ENCODE measurements around the gene KYNU.

KYNU gene

DNA sequence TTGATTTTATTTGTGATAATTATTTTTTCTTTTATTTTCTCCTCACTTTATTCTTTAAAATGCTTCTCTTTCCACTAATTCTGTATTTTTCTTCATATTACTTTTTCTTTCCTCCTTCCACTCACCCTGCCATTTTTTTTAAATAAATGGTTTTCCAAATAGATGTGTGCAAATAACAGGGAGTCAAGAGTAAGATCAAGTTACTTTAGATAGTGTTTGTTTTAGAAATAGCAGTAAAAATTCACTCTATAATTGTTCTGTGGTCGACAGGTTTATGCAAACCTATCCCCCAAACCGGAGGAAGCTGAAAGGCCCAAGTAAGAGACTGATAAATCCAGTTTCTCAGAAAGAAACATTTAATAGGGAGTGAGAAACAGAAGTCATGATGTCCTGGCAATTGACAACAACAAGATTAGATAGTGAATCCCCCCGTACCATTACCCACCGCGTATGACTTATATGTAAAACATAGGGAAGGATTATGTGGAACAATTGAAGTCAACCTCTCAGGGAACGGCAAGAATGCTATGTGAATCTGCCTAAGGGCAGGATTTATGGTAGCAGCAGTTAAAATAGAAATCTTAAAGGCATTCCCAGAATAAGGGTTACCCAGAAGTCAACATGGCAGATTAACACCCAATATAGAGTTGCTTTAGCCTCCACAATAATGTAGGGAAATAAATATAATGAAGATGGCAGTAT, 75.5 kb downstream of the KYNU start:
- DNase-seq: no peak
- intact Hi-C loops (cut with DNase I): no loop called here

DNA sequence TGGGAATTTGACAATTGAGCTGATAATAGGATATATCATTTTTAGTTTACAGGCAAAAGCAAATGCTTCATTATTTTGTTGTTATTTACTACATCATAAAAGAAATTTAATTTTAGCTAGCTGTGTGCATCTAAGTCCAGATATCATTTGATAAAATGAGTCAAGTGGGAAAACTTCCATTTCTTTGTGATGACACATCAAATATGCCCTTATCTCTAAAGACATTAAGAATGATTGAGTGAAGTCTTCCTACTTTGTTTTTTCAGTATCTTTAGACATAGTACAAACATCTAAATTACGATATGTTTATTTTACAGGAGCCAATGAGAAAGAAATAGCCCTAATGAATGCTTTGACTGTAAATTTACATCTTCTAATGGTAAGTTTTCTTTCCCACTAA, 77.0 kb downstream of the KYNU start:
- intact Hi-C loops (cut with DNase I): no loop called here
- DNase-seq: no peak

DNA sequence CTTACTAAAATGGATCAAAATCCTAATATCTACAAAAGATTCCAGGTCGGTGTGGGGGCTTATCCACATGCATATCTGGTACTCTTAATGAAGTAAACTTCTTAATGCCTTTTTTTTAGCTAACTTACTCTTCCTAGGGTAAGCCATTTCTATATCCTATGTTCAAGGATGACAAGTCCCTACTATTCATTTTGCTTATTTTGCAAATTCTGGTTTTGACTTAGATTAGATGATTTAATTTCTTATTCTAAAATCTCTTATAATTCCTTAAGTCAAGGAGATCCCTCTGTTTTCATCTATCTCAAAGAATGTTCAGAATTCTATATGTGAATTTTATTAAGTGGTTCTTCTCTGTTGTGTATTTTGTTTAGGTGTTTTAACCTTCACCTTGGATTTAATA, 79.7 kb downstream of the KYNU start:
- no peak for DNase-seq
- intact Hi-C loops (cut with DNase I): no loop called here

DNA sequence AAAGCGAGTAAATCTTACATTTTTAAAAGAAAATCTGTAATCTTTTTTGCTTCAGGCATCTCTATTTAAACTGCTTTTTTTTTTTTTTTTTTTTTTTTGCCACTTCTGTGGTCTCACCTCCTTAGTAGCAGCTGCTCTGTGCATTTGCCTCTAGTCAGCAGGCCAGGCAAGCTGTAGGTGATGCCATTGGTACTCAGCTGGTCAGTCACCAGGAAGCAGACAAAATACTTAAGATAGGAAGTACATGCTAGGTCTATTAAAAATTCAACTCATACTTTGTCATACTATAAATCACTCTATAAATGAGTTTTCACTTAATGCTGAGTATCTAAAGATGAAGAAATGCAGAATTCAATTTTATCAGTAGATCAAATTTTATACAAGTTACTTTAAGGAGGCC, 83.7 kb downstream of the KYNU start:
- no peak for DNase-seq
- intact Hi-C loops (cut with DNase I): no loop called here

DNA sequence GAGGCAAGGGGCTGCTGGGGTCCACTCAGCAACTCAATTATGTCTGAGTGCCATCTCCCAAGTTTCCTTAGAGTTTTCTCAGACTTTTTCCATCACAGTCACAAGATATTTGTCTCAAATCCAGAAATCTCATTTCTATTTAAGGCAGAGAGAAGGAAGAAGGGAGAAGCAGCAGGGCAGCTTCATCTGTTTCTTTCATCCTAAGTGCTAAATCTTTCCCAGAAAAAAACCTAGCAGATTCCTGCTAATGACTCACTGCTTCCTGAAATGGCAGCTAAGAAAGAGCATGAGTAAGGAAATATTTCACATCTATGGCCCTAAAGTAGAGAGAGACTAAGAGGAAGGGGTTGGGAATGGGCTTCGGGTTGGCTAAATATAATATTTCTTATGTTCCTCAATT, 88.0 kb downstream of the KYNU start:
- intact Hi-C loops (cut with DNase I): no loop called here

DNA sequence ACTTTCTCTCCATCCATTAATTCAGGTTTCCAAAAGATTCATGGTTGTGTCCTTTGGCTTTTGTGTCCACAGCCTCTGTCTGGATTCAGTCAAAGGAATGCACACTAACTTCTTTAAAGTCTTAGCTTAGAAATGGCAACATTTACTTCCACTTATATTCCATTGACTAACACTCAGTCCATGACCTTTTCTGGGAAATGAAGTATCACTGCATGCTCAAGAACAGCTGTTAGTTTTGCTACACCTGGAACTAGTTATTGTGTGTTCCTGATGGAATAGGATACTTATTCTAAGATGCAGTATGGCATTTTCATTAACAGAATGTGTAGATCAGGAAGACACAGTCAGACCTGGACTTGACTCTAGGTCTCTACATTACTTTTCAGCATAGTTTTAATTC, 88.8 kb downstream of the KYNU start:
- DNase-seq: no peak
- intact Hi-C loops (cut with DNase I): no loop called here

More for the DNA sequence above, 88.0 kb downstream of the KYNU start:
- no peak for DNase-seq

DNA sequence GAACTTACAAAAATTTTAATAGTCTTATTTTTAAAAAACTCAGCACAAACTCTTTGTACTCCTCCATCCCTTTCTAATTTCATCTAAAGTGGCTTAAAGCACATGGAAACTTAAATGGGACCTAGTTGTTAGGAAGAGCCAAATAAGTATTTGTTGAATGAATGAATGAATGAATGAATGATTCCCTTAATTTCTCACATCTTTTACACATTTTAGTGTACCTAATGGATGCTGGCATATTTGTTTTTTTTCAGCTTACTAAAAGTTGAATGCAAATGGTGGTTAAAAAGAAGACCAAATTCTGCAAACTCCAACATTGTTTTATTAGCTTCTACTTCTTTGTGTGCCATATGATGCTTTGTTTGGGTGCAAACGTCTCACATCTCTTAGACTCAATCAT, 89.6 kb downstream of the KYNU start:
- no peak for DNase-seq
- intact Hi-C loops (cut with DNase I): no loop called here

DNA sequence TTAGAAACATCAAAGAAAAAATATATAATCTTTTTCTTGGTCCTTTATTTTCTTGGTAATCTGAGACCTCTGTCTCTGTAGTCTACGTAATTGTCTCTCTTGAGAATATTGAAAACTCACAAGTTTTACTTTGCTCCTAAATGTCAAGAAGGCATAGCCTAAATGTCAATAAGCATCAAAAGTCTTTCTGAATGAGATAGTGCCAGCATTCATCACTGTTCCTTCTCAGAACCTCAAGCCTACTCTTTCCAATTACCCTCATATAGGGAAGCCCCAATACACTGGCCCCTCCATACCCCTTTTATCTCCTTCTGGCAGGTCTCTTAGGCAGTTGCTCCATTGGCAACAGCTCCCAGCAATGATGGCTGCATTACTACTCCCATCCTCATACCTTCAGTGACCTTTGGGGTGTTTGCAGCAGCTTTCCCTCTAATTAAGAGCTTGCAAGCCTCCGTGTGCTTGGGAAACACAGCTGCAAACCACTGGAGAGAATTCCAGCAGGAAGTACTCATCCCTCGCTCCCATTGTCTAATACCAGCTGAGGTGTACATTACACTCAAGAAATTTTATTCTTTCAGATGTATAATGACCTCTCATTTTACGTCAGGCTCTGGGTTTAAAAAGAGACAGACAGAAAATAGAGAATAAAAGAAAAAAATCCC, 95.8 kb downstream of the KYNU start:
- DNase-seq: no peak
- intact Hi-C loops (cut with DNase I): no loop called here

DNA sequence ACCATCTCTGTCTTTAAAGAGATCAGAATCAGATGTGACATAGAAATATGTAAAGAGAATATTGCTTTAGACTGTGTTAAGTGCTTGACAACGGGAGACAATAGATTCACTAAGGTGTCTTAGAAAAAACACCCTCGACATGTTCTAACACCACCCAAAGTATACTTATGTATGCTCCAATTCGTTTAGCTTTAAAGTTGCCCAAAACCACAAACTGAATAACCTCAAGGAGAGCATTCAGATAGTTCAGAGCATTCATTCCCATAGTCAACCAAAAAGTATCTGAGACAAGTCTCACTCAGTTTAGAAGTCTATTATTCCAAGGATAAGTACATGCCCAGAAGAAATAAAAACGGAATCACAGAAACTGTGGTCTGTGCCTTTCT, 96.4 kb downstream of the KYNU start:
- DNase-seq: no peak
- intact Hi-C loops (cut with DNase I): no loop called here

DNA sequence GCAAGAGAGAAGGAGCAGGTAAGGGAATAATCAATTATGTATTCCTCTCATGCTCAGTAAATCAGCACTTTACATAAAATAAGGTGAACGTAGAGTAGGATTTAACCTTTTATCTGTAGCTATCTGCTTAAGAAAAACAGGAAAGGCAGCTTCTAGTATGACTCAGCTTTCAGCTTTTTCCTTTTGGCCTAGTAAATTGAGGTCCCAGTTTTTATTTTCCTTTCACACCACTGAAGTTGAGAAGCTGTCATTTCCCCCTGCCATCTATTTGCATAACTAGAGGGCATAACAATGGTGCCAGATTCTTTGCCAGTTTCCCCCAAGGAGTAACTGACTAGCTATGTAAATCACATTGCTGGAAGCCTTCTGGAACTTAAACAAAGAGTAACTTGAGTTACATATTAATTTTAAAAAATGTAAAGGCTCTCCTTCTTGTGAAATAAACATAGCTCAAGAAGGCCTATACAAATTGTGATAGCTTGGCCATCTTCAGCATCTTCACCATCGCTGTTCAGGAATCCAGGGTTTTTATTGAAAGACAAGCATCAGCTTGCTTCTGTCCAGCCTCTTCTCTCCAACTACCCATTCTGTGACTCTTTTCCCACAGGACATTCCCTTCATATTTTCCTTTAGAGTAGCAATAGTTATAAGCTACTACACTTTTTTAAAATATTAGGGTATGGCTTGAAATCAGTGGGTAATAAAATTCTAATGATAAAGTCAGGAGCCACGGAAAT, 97.0 kb downstream of the KYNU start:
- intact Hi-C loops (cut with DNase I): no loop called here

DNA sequence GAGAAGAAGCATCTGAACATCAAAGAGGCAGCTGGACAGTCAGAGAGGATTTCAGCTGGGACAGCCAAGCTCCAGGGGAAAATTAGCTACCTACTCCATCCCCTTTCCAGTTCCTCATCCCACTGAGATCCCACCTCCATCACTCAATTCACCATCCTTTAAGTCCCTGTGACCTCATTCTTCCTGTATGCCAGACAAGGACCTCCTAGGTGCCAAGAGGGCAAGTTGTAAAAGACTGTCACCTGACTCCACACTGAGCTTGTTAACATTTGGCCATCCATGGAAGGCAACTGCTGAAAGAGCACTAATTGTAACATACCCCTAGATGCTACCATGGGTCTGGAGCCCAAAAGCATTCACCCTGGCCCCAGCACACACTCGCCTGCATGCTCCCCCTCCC, 97.8 kb downstream of the KYNU start:
- intact Hi-C loops (cut with DNase I): no loop called here
- no peak for DNase-seq

More for the DNA sequence above, 97.0 kb downstream of the KYNU start:
- DNase-seq: no peak

DNA sequence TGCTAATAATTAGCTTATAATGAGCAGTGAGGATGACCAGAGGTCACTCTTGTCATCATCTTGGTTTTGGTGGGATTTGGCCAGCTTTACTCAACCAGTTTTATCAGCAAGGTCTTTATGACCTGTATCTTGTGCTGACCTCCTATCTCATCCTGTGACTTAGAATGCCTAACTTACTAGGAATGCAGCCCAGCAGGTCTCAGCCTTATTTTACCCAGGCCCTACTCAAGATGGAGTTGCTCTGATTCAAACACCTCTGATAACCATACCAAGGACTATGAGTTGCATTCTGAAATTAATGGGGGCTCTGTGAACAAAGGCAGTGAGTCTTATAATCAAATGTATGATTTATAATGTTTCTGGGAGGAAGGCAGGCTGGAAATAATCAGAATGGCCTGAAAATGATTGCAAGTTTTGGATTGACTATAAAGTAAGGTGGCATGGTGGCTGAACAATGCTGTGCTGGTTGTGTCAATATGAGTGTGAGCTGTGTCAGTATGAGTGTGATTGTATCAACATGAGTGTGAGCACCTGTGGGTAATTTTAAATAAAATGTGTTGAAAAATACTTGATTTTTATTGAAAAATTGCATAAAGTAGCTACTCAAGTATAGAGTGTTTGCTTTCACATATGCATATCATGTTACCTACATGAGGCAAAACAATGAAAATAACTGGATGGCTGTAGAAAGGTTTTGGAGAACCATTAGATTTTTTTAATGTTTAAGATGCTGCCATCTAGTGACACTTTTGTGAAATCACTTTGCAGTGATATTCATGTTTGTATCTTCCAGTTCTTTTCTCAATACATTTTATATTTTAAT, 103.0 kb downstream of the KYNU start:
- DNase-seq: no peak
- intact Hi-C loops (cut with DNase I): loop anchor here (1.0 kb wide), 1 partner anchor 298 kb away; no protein-coding TSS in a partner anchor

DNA sequence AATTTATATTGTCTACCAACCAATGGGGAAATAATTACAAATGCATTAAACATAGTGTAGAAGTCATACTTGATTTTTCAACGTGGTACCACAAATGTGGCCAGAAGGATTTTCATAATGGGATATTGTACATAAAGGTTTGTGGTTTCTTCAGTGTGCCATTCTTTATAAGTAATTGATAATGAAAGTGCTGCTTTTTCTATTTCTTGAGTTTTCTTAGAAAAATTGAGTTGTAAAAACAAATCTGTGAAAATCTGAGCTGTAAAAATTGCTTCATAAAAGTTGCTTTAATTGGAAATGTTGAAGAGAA, 103.6 kb downstream of the KYNU start:
- DNase-seq: no peak
- intact Hi-C loops (cut with DNase I): no loop called here

DNA sequence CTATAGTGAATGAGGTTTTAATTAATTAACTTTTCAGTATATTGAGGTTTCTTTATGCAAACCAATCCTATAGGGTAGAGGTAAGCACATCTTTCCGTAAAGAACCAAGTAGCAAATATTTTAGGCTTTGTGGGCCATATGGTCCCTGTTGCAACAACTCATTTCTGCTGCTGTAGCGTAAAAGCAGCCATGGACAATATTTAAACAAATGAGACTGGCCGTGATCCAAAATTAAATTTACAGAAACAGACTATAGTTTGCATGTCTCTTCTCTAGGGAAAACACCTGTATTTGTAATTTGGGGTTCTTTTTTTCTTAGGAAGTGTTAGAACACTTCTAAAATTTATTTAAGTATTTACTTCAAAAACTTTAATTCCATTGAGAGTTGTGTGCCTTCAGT, 104.3 kb downstream of the KYNU start:
- DNase-seq: no peak
- intact Hi-C loops (cut with DNase I): no loop called here

DNA sequence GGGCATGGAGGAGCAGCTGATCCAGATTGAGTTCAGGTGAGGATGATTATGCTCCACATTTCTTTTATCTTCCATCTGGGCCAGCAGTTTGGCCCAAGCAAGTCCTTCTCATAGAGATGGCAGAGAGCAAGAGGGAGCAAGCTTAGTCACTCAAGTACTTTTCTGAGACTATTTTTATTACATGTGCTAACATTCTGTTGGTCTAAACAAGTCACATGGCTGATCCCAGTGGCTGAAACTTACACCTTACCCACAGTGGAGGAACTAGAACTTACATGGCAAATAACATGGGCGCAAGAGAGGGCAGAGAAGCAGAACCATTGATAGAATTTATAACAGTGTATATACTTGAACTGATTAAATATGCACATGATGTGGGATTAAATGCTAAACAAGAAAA, 105.7 kb downstream of the KYNU start:
- DNase-seq: no peak
- intact Hi-C loops (cut with DNase I): no loop called here

DNA sequence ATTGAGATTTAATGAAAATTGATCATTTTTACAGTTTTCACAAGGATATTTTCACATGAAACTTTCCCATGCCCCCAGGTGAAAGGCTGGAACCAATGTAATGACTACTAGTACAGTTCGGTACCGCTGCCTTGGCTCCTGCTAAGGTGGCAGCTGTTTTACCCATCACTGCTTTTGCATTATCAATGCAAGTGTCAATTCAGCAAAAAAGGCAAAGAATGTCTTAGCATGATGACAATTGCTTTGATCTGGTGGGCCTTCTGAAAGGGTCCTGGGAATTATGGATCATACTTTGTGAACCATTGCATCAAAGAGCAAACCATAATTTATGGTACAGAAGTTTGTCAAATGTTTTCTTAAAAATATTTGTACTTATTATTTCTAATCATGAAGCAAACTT, 107.2 kb downstream of the KYNU start:
- no peak for DNase-seq
- intact Hi-C loops (cut with DNase I): no loop called here

DNA sequence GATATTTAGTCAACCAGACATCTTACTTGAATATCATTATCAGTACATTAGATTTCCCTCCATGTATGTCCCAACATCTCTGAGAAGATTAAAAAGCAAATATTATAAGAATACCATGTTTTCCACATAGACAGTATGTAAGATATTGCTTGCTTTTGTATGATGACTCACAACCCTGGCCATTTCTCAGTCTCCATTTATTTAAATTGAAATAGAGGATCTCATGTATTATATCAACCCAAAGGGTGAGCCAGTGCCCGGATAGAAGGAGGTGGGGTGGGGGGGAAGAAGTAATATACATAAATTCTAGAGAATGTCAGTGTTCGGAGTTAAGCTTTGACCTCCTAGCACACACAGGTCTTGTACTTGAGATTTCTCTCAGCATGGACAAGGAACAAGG, 109.6 kb downstream of the KYNU start:
- no peak for DNase-seq
- intact Hi-C loops (cut with DNase I): no loop called here

DNA sequence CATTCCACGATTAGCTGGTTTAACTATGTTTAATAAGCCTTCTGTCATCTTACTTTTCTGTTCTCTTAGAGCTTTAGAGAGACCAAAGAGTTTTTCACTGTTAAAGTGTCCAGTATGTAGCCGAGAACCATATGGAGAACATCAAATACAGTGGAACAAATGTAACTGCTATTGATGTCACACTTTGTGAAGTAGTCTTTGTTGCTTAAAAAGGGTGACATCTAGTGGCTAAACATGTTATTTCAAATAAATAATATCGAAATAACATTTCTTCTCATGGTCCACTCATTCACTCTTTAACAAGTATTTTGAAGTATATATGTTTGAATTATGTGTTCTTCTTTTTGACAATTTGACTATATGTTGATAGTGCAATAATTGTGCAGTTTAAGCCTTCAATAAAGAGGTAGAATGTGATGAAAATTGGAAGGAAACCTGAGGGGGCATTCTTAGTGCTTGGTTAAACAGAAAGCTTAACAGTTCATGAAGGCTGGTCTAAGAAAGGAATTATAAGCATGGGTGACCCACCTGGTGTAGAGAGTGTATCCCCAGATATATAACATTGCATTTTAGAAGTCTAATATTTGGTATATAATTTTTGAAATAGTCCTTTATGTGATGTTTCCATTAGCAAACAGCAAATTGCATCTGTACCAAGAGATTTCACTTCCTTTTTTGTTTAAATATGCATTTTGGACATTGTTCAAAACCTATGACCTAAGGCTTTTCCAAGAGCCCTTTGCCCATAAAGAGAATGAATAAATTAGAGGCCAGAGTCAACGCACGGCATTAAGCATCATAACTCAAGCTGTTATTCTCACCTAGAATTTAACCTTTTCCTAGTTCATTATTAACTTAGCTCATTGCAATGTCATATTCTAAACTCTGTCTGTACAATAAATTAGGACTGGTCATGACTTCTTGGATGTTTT, 112.1 kb downstream of the KYNU start:
- intact Hi-C loops (cut with DNase I): no loop called here
- DNase-seq: no peak

DNA sequence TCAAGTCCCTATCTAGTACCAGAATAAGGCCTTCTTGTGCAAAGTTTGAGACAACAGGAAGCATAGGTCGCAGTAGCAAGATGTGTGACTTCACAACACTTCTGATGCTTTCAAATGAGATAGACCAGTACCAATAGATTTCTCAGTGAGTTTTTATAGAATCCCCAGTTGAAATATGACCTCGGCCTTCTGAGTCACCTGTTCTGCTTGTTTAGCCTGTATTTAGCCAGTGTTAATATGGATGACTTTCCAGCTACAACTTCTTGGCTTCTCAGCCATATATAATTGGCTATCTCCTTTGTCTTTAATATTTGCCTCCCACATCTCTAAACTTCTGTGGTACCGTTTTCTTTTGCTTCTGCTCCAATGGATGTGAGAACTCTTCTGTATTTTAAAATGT, 113.8 kb downstream of the KYNU start:
- intact Hi-C loops (cut with DNase I): no loop called here
- DNase-seq: no peak

DNA sequence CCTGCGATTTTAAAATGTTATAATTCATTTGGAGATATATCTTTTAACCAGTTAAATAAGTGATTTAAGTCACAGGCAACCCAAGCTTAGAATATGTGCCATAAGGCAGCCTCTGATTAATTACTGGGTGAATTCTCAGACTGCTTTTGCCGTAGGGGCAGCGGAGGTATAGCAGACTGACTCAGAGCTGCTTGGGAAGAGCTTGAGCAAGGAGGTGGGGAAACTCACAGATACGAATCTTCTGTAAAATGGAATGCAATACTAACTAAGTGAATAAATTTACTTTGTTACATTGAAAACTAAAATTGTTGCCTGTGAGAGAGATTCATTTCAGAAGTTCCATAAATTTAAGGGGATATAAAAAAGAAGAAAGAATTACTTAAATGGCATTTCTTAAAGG, 115.4 kb downstream of the KYNU start:
- intact Hi-C loops (cut with DNase I): no loop called here
- DNase-seq: no peak

All from posterior cingulate gyrus (tissue), 11 donors.